ENCODE measurements around the gene LYZL6. TPM values are rescaled to one million over a fixed set of nuclear protein-coding genes. Genes with fewer than 3 reads are reported as not detected.
A peak's percentile ranks its signal among the peaks of the same experiment; 100 is the strongest.

The LYZL6 gene
- polyA plus RNA-seq, 3 donors: not detected

DNA sequence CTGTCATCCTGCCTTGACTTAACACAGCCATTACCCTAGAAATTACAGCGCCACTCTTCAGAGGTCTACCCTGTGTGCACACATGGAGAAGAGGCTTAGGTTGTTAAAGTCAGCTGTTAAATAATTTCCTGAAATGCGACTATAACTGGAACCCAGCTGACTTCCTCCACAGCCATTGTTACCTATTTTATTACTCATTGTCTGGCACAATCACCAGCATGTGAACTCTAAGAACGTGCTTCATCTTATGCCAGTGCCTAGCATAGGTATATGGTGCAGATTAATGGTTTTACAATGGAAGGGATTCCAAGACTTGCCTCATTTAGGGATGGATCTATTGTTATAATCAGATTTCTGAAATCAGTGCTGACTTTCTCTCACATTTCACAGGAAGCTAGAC, 24.8 kb downstream of the LYZL6 start:
- no peak for DNase-seq
- intact Hi-C loops (cut with micrococcal nuclease): no loop called here
- Histone ChIP-seq H4K20me1 (ENCODE audit: insufficient read depth, low read length) (no peaks in the 10 kb centered on the region), H3K9ac (ENCODE audit: insufficient read depth, low read length, poor library complexity, severe bottlenecking) (no peak overlapping the region), H3K4me3 (replicated peaks in 1 of 3; ENCODE audit: low read depth in 2 of 3, low read length in 3 of 3) (no peak overlapping the region), H3K4me2 (replicated peaks; ENCODE audit: extremely low read depth, low read length, poor library complexity, severe bottlenecking) (no peak overlapping the region), H2AFZ (ENCODE audit: insufficient read depth, low read depth, low read length, poor library complexity, severe bottlenecking) (no peak overlapping the region), H3K9me3 (replicated peaks in 1 of 2; ENCODE audit: control insufficient read depth in 1 of 2, insufficient read depth in 1 of 2, low read length in 2 of 2) (no peaks in the 10 kb centered on the region), H3K27ac (ENCODE audit: low read depth in 1 of 2, low read length in 2 of 2) (no peak overlapping the region), H3K36me3 (replicated peaks in 1 of 2; ENCODE audit: control insufficient read depth in 1 of 2, insufficient read depth in 2 of 2, low read length in 2 of 2) (no peaks in the 10 kb centered on the region), H3K79me2 (ENCODE audit: insufficient read depth, low read length) (no peaks in the 10 kb centered on the region), H3K4me1 (ENCODE audit: control insufficient read depth in 1 of 2, insufficient read depth in 2 of 2, low read length in 2 of 2) (no peaks in the 10 kb centered on the region), H3K27me3 (ENCODE audit: control insufficient read depth in 2 of 2, insufficient read depth in 2 of 2, low read length in 2 of 2) (no peaks in the 10 kb centered on the region)
- WGBS (ENCODE audit: insufficient coverage): no CpG with 5 or more reads among the region's 3 CpGs
- no peak overlapping the region for H3K4me3 Mint-ChIP-seq
- TF ChIP-seq, protein P1, sequence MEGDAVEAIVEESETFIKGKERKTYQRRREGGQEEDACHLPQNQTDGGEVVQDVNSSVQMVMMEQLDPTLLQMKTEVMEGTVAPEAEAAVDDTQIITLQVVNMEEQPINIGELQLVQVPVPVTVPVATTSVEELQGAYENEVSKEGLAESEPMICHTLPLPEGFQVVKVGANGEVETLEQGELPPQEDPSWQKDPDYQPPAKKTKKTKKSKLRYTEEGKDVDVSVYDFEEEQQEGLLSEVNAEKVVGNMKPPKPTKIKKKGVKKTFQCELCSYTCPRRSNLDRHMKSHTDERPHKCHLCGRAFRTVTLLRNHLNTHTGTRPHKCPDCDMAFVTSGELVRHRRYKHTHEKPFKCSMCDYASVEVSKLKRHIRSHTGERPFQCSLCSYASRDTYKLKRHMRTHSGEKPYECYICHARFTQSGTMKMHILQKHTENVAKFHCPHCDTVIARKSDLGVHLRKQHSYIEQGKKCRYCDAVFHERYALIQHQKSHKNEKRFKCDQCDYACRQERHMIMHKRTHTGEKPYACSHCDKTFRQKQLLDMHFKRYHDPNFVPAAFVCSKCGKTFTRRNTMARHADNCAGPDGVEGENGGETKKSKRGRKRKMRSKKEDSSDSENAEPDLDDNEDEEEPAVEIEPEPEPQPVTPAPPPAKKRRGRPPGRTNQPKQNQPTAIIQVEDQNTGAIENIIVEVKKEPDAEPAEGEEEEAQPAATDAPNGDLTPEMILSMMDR (IDR thresholded peaks at IDR 0.05): no peak
- peaks cover 0 to 3% (median 0%) of the 10 kb centered on the region in 7 donors for H3K9me3 Mint-ChIP-seq
- H3K36me3 Mint-ChIP-seq: peaks cover 4 to 18% of the 10 kb centered on the region in 2 donors
- peaks cover 7% of the 10 kb centered on the region for H3K4me1 Mint-ChIP-seq
- H3K27me3 Mint-ChIP-seq (ENCODE audit: low read depth in 3 of 3): no peaks in the 10 kb centered on the region
- no peak overlapping the region for H3K27ac Mint-ChIP-seq

DNA sequence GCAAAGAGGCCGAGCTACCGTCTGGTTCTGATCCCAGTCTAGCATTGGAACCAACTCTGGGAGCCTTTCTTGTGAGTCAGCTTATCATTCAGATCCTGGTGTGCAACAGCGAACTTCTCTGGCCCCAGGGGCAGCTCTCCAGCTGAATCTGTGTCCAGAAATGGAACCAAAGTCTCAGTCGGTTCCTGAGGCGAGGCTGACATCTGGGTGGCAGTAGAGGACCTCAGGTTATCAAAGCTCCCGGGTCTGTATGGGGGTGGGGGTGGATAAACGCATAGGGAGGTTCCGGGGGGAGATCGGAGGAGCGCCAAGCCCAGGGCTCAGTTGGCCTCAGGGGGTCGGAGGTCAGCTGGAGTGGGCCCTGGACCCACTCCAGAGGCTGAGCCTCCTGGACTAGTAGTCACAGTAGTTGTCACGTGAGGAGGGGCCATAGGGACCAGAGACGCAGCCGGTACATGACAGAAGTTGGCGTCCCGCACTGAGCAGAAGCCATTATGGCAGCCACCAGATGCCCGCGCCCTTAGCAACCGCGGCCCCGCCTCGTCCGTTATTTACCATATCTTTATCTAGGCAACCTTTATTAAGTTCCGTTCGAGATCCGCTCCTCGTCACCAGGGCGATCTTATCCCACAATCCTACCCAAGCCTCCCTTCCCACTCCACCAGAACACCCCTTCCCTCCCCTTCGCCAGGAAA, 25.8 kb downstream of the LYZL6 start:
- no peak overlapping the region for H3K4me2 ChIP-seq (replicated peaks; ENCODE audit: extremely low read depth, low read length, poor library complexity, severe bottlenecking)
- no peak overlapping the region for H3K9ac ChIP-seq (ENCODE audit: insufficient read depth, low read length, poor library complexity, severe bottlenecking)
- Mint-ChIP-seq H3K4me1 (peaks cover 7% of the 10 kb centered on the region), H3K27ac (peak overlapping the region in 1 of 7 donors; percentile 25), H3K27me3 (ENCODE audit: low read depth in 3 of 3) (peaks cover 0 to 4% (median 0%) of the 10 kb centered on the region in 3 donors), H3K36me3 (peaks cover 3 to 9% of the 10 kb centered on the region in 2 donors), H3K4me3 (no peak overlapping the region), H3K9me3 (peaks cover 0 to 3% (median 0%) of the 10 kb centered on the region in 7 donors)
- no peaks in the 10 kb centered on the region for H4K20me1 ChIP-seq (ENCODE audit: insufficient read depth, low read length)
- no peak overlapping the region for H3K4me3 ChIP-seq (replicated peaks in 1 of 3; ENCODE audit: low read depth in 2 of 3, low read length in 3 of 3)
- H3K79me2 ChIP-seq (ENCODE audit: insufficient read depth, low read length): no peaks in the 10 kb centered on the region
- no peak overlapping the region for H2AFZ ChIP-seq (ENCODE audit: insufficient read depth, low read depth, low read length, poor library complexity, severe bottlenecking)
- no peak for DNase-seq
- no peak overlapping the region for H3K27ac ChIP-seq (ENCODE audit: low read depth in 1 of 2, low read length in 2 of 2)
- TF ChIP-seq, protein P1 (IDR thresholded peaks at IDR 0.05): no peak
- H3K4me1 ChIP-seq (ENCODE audit: control insufficient read depth in 1 of 2, insufficient read depth in 2 of 2, low read length in 2 of 2): no peaks in the 10 kb centered on the region
- intact Hi-C loops (cut with micrococcal nuclease): no loop called here
- no peaks in the 10 kb centered on the region for H3K9me3 ChIP-seq (replicated peaks in 1 of 2; ENCODE audit: control insufficient read depth in 1 of 2, insufficient read depth in 1 of 2, low read length in 2 of 2)
- no peaks in the 10 kb centered on the region for H3K27me3 ChIP-seq (ENCODE audit: control insufficient read depth in 2 of 2, insufficient read depth in 2 of 2, low read length in 2 of 2)
- over 99% methylated on average over 25 of the region's 29 CpGs for WGBS (ENCODE audit: insufficient coverage)
- no peaks in the 10 kb centered on the region for H3K36me3 ChIP-seq (replicated peaks in 1 of 2; ENCODE audit: control insufficient read depth in 1 of 2, insufficient read depth in 2 of 2, low read length in 2 of 2)

Data from CD14-positive monocyte (primary cell).